GM21528 (cell line): Measurements from ENCODE around the gene MACROD2.
"Not testable (repeated sequence)": the region's sequence is repeated elsewhere in the genome, so short reads cannot be mapped to it uniquely, and the experiment has no call there.

ENCODE experiments used
- ATAC-seq: cut with Tn5 transposase; IDR thresholded peaks from one replicate; pipeline ENCODE4 v1.9.1; 2021; ENCODE audit warnings: mild to moderate bottlenecking, moderate library complexity; ENCODE audit not compliant: unreplicated experiment, low FRiP score

Gene MACROD2

GRCh38 chr20:14992153-14992552 is 996.8 kb downstream of the MACROD2 start:
- no peak for ATAC-seq

GRCh38 chr20:14992961-14993360 is 997.6 kb downstream of the MACROD2 start:
- ATAC-seq = no peak

GRCh38 chr20:14996883-14997672 is 1001.8 kb downstream of the MACROD2 start:
- ATAC-seq = no peak

GRCh38 chr20:14997791-14998190 is 1002.5 kb downstream of the MACROD2 start:
- ATAC-seq = no peak

GRCh38 chr20:15005300-15005986 is 1010.1 kb downstream of the MACROD2 start:
- ATAC-seq = no peak

- ATAC-seq = no peak
Observed at GRCh38 chr20:15011631-15012030, 1016.3 kb downstream of the MACROD2 start.

- no peak for ATAC-seq
Observed at GRCh38 chr20:15012566-15012965, 1017.2 kb downstream of the MACROD2 start.

GRCh38 chr20:15016875-15017274 is 1021.6 kb downstream of the MACROD2 start:
- not testable (repeated sequence) for ATAC-seq

- ATAC-seq = no peak
Observed at GRCh38 chr20:15018966-15019365, 1023.6 kb downstream of the MACROD2 start.

GRCh38 chr20:15020845-15021244 is 1025.5 kb downstream of the MACROD2 start:
- ATAC-seq = no peak

- ATAC-seq = no peak
Observed at GRCh38 chr20:15022921-15023320, 1027.6 kb downstream of the MACROD2 start.

- no peak for ATAC-seq
Observed at GRCh38 chr20:15026759-15027158, 1031.4 kb downstream of the MACROD2 start.

GRCh38 chr20:15030826-15031225 is 1035.5 kb downstream of the MACROD2 start:
- ATAC-seq = no peak

- no peak for ATAC-seq
Observed at GRCh38 chr20:15031546-15032351, 1036.4 kb downstream of the MACROD2 start.

GRCh38 chr20:15032352-15032622 is 1037.0 kb downstream of the MACROD2 start:
- ATAC-seq = no peak

- ATAC-seq = no peak
Observed at GRCh38 chr20:15033269-15033668, 1038.0 kb downstream of the MACROD2 start.

- no peak for ATAC-seq
Observed at GRCh38 chr20:15033891-15034290, 1038.6 kb downstream of the MACROD2 start.

- no peak for ATAC-seq
Observed at GRCh38 chr20:15036948-15037347, 1041.6 kb downstream of the MACROD2 start.

- ATAC-seq = no peak
Observed at GRCh38 chr20:15039088-15039752, 1043.9 kb downstream of the MACROD2 start.

GRCh38 chr20:15042723-15043122 is 1047.4 kb downstream of the MACROD2 start:
- ATAC-seq = no peak

- no peak for ATAC-seq
Observed at GRCh38 chr20:15045246-15045645, 1049.9 kb downstream of the MACROD2 start.
